ENCODE data around the gene FER.
"Not testable (repeated sequence)": the region's sequence is repeated elsewhere in the genome, so short reads cannot be mapped to it uniquely, and the experiment has no call there.

DNA sequence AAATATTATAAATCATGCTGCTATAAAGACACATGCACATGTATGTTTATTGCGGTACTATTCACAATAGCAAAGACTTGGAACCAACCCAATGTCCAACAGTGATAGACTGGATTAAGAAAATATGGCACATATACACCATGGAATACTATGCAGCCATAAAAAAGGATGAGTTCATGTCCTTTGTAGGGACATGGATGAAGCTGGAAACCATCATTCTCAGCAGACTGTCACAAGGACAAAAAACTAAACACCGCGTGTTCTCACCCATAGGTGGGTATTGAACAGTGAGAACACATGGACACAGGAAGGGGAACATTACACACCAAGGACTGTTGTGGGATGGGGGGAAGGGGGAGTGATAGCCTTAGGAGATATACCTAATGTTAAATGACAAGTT lies 118.4 kb downstream of the FER start:
- TF ChIP-seq CTCF (conservative IDR thresholded peaks at IDR 0.05; ENCODE audit: low read depth, low read length); EZH2 (IDR thresholded peaks at IDR 0.05; ENCODE audit: borderline replicate concordance, low read depth, low read length, poor library complexity, severe bottlenecking): not testable (repeated sequence)

All from A673 (cell line).